Stimulated activated naive CD8-positive, alpha-beta T cell treated with anti-CD3 and anti-CD28 coated beads, Interleukin-15, Interleukin-2, amounts not matched to agents 100 ng/mL and 50 ng/mL, for 24 hours (primary cell): ENCODE data around the gene GPATCH1.

ENCODE experiments used
- H3K27ac Mint-ChIP-seq: one replicate; pipeline ENCODE4 v1.8.0; 2021; ENCODE audit warnings: mild to moderate bottlenecking, mixed read lengths
- H3K27me3 Mint-ChIP-seq: one replicate; pipeline ENCODE4 v1.8.0; 2021; ENCODE audit warnings: mixed read lengths
- H3K36me3 Mint-ChIP-seq: one replicate; pipeline ENCODE4 v1.8.0; 2021; ENCODE audit warnings: low read depth, mixed read lengths
- H3K4me1 Mint-ChIP-seq: one replicate; pipeline ENCODE4 v1.8.0; 2021; ENCODE audit warnings: low read depth, mixed read lengths
- H3K4me3 Mint-ChIP-seq: one replicate; pipeline ENCODE4 v1.8.0; 2021; ENCODE audit warnings: mild to moderate bottlenecking, mixed read lengths
- H3K9me3 Mint-ChIP-seq: one replicate; pipeline ENCODE4 v1.8.0; 2021; ENCODE audit warnings: mixed read lengths

GPATCH1 gene

GRCh38 chr19:33052352-33052972 is 28.5 kb upstream of the GPATCH1 start:
- H3K27ac Mint-ChIP-seq: no peak overlapping the region
- no peaks in the 10 kb centered on the region for H3K9me3 Mint-ChIP-seq
- H3K36me3 Mint-ChIP-seq: no peaks in the 10 kb centered on the region
- no peaks in the 10 kb centered on the region for H3K27me3 Mint-ChIP-seq
- H3K4me1 Mint-ChIP-seq: no peaks in the 10 kb centered on the region
- no peak overlapping the region for H3K4me3 Mint-ChIP-seq

DNA sequence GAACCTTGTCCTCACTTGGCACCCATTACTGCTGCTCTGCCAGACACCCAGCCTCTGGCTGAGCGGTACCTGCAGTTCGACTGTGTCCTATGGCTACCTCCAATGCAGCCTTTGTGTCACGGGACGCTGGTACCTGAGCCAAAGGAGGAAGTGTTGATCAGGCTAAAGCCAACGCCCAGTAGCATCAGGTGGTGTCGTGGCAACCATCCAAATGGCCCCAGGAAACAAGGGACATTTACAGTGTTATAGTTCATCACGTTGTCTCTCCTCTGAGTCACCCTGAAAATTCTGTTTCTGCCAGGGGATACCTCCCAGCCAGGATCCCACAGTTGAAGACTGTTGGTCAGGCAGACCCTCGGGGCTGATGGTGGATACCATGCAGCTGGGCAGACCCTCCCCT is 26.4 kb upstream of the GPATCH1 start:
- H3K4me1 Mint-ChIP-seq: no peaks in the 10 kb centered on the region
- H3K9me3 Mint-ChIP-seq: no peaks in the 10 kb centered on the region
- no peaks in the 10 kb centered on the region for H3K36me3 Mint-ChIP-seq
- no peak overlapping the region for H3K27ac Mint-ChIP-seq
- H3K27me3 Mint-ChIP-seq: peaks cover 2% of the 10 kb centered on the region
- H3K4me3 Mint-ChIP-seq: no peak overlapping the region

GRCh38 chr19:33055718-33056117 is 25.3 kb upstream of the GPATCH1 start:
- Mint-ChIP-seq H3K27me3 (peaks cover 4% of the 10 kb centered on the region), H3K9me3 (no peaks in the 10 kb centered on the region), H3K4me1 (no peaks in the 10 kb centered on the region), H3K27ac (no peak overlapping the region), H3K36me3 (no peaks in the 10 kb centered on the region), H3K4me3 (no peak overlapping the region)

- no peaks in the 10 kb centered on the region for H3K9me3 Mint-ChIP-seq
- no peak overlapping the region for H3K27ac Mint-ChIP-seq
- peaks cover 4% of the 10 kb centered on the region for H3K4me1 Mint-ChIP-seq
- no peak overlapping the region for H3K4me3 Mint-ChIP-seq
- H3K36me3 Mint-ChIP-seq: no peaks in the 10 kb centered on the region
- H3K27me3 Mint-ChIP-seq: peaks cover 18% of the 10 kb centered on the region
These were observed 20.4 kb upstream of the GPATCH1 start for GRCh38 chr19:33060586-33060985.

DNA sequence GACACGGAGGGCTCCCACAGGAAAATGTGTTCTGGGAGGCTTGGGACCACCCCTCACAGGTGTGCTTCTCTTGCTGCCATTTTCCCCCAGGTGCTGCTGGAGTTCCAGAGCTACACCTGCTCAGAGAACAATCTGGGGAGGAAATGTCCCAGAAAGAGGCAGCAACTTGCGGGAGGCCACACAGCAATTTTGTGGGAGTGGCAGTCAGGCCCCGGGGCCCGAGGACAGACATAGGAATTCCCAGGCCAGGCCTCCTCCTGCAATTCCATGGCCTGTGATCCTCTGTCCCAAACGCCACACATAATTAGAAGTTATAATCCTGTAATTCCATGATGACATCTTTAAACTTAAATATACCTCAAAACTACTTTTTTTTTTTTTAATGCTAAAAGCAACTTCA is 18.1 kb upstream of the GPATCH1 start:
- Mint-ChIP-seq H3K27me3 (peaks cover 27% of the 10 kb centered on the region), H3K4me3 (peak overlapping the region; percentile 75), H3K4me1 (peaks cover 4% of the 10 kb centered on the region), H3K9me3 (no peaks in the 10 kb centered on the region), H3K36me3 (no peaks in the 10 kb centered on the region), H3K27ac (no peak overlapping the region)

- Mint-ChIP-seq H3K4me1 (peaks cover 4% of the 10 kb centered on the region), H3K9me3 (no peaks in the 10 kb centered on the region), H3K4me3 (peak overlapping the region; percentile 75), H3K36me3 (no peaks in the 10 kb centered on the region), H3K27me3 (peaks cover 27% of the 10 kb centered on the region), H3K27ac (no peak overlapping the region)
These were observed 17.6 kb upstream of the GPATCH1 start for GRCh38 chr19:33063356-33063752.

GRCh38 chr19:33063753-33064457 is 17.1 kb upstream of the GPATCH1 start:
- H3K36me3 Mint-ChIP-seq: no peaks in the 10 kb centered on the region
- no peaks in the 10 kb centered on the region for H3K9me3 Mint-ChIP-seq
- H3K27me3 Mint-ChIP-seq: peaks cover 27% of the 10 kb centered on the region
- H3K27ac Mint-ChIP-seq: no peak overlapping the region
- H3K4me3 Mint-ChIP-seq: peak overlapping the region; percentile 75
- H3K4me1 Mint-ChIP-seq: peaks cover 4% of the 10 kb centered on the region

DNA sequence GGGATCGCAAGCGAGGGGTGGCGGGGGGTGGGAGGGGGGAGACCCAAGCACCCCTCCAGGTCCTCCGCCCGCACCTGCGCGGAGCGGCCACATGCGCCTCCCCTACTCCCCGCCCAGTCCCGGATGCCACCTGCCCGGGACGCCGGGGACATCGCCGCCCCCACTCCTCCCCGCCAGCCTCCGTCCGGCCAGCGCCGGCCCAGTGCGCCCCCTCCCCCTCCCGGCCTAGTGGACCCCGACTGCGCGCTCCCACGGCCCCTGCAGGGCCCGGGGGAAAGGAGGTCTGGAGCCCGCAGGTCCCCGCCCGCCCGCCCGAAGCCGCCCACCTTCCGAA is 16.6 kb upstream of the GPATCH1 start:
- Mint-ChIP-seq H3K4me3 (peak overlapping the region; percentile 75), H3K27ac (no peak overlapping the region), H3K4me1 (peaks cover 4% of the 10 kb centered on the region), H3K27me3 (peaks cover 27% of the 10 kb centered on the region), H3K36me3 (no peaks in the 10 kb centered on the region), H3K9me3 (no peaks in the 10 kb centered on the region)

GRCh38 chr19:33064792-33065550 is 16.0 kb upstream of the GPATCH1 start, which contains the start of gene RHPN2:
RHPN2 (minus strand) TSS chr19:33064888; CDS start chr19:33064852, 36 bp downstream.
- H3K36me3 Mint-ChIP-seq: no peaks in the 10 kb centered on the region
- H3K27me3 Mint-ChIP-seq: peaks cover 23% of the 10 kb centered on the region
- no peak within 1 kb of the TSS for H3K27ac Mint-ChIP-seq
- peaks cover 4% of the 10 kb centered on the region for H3K4me1 Mint-ChIP-seq
- H3K9me3 Mint-ChIP-seq: no peaks in the 10 kb centered on the region
- H3K4me3 Mint-ChIP-seq: peak within 1 kb of the TSS; percentile 75

GRCh38 chr19:33066543-33066942 is 14.4 kb upstream of the GPATCH1 start:
- H3K4me1 Mint-ChIP-seq: peaks cover 4% of the 10 kb centered on the region
- H3K9me3 Mint-ChIP-seq: no peaks in the 10 kb centered on the region
- H3K27ac Mint-ChIP-seq: no peak overlapping the region
- H3K27me3 Mint-ChIP-seq: peaks cover 23% of the 10 kb centered on the region
- H3K36me3 Mint-ChIP-seq: no peaks in the 10 kb centered on the region
- peak overlapping the region; percentile 19 for H3K4me3 Mint-ChIP-seq

DNA sequence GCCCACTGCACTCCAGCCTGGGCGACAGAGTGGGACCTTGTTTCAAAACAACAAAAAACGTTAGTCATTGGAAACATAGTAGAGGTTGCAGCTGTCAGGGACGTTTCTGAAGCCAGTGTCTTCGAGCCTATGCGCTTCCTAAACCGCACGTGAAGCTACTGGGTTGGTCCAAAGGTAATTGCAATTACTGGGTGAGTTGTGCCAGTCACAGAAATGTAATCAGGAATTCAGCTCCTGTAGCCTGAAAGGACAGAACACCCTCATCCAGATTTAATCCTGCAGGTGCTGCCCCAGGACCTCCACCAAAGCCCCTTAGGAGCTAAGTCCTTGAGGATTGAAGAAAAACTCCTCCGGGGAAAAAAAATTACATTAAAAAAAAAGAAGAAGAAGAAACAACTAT is 13.9 kb upstream of the GPATCH1 start:
- peaks cover 21% of the 10 kb centered on the region for H3K27me3 Mint-ChIP-seq
- no peak overlapping the region for H3K27ac Mint-ChIP-seq
- no peaks in the 10 kb centered on the region for H3K36me3 Mint-ChIP-seq
- no peak overlapping the region for H3K4me3 Mint-ChIP-seq
- H3K4me1 Mint-ChIP-seq: peaks cover 4% of the 10 kb centered on the region
- no peaks in the 10 kb centered on the region for H3K9me3 Mint-ChIP-seq

GRCh38 chr19:33071887-33072286 is 9.1 kb upstream of the GPATCH1 start:
- peaks cover 11% of the 10 kb centered on the region for H3K27me3 Mint-ChIP-seq
- H3K4me3 Mint-ChIP-seq: no peak overlapping the region
- H3K4me1 Mint-ChIP-seq: no peaks in the 10 kb centered on the region
- H3K36me3 Mint-ChIP-seq: no peaks in the 10 kb centered on the region
- no peak overlapping the region for H3K27ac Mint-ChIP-seq
- H3K9me3 Mint-ChIP-seq: no peaks in the 10 kb centered on the region

DNA sequence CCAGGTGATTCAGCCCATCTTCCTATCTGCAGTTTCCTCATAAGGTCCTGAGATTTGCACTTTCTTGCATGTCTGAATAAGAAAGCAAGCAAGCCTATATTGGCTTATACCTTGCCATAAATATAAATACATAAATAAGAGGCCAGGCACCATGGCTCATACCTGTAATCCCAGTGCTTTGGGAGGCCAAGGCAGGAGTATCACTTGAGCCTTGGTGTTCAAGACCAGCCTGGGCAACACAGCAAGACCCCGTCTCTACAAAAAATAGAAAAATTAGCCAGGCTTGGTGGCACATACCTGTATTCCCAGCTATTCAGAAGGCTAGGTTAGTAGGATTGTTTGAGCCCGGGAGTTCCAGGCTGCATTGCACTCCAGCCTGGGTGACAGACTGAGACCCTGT is 5.5 kb upstream of the GPATCH1 start:
- H3K4me1 Mint-ChIP-seq: peaks cover 3% of the 10 kb centered on the region
- no peak overlapping the region for H3K4me3 Mint-ChIP-seq

GRCh38 chr19:33085570-33086128 is 4.7 kb downstream of the GPATCH1 start:
- Mint-ChIP-seq H3K36me3 (peaks cover 17% of the 10 kb centered on the region), H3K27ac (no peak overlapping the region), H3K4me3 (no peak overlapping the region), H3K4me1 (peaks cover 28% of the 10 kb centered on the region), H3K27me3 (no peaks in the 10 kb centered on the region), H3K9me3 (no peaks in the 10 kb centered on the region)

More for the DNA sequence above, 5.5 kb upstream of the GPATCH1 start:
- Mint-ChIP-seq H3K9me3 (no peaks in the 10 kb centered on the region), H3K36me3 (no peaks in the 10 kb centered on the region), H3K27me3 (peaks cover 7% of the 10 kb centered on the region), H3K27ac (no peak overlapping the region)

DNA sequence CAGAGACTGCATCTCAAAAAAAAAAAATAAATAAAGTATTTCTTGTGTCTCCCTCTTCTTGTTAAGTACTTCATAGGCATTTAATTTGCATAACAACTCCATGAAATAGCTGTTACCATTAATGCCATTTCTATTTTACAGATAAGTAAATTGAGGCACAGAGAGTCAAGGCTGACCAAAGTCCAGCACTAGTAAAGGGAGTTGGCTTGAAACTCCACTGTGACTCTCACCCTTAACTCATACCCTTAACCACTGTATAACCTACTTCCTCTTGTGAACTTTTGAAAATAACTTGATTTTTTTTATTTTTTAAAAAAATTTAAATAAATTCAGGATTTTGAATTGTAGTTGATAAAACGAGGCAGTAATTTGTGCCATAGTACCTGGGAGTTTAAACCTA is 6.0 kb downstream of the GPATCH1 start:
- Mint-ChIP-seq H3K27ac (no peak overlapping the region), H3K4me1 (peaks cover 15% of the 10 kb centered on the region), H3K27me3 (no peaks in the 10 kb centered on the region), H3K36me3 (peaks cover 27% of the 10 kb centered on the region), H3K9me3 (no peaks in the 10 kb centered on the region), H3K4me3 (no peak overlapping the region)
